Measurements from ENCODE around the gene TBCEL. TPM values are rescaled to one million over a fixed set of nuclear protein-coding genes. Genes with fewer than 3 reads are reported as not detected.

Gene TBCEL
- total RNA-seq, 3 donors from 2014 or later = 6.6 to 7.2 (median 6.7) TPM

GRCh38 chr11:121091492-121092152, 67.7 kb downstream of the TBCEL start:
- Mint-ChIP-seq H3K9me3 (no peaks in the 10 kb centered on the region), H3K36me3 (ENCODE audit: insufficient read depth) (peaks cover 17% of the 10 kb centered on the region), H3K27me3 (ENCODE audit: low read depth) (no peaks in the 10 kb centered on the region), H3K4me1 (ENCODE audit: low read depth) (no peaks in the 10 kb centered on the region), H3K4me3 (no peak overlapping the region)
- DNase-seq = no peak
- ATAC-seq = no peak

- no peak overlapping the region for H3K4me3 Mint-ChIP-seq
- no peaks in the 10 kb centered on the region for H3K4me1 Mint-ChIP-seq (ENCODE audit: low read depth)
- H3K36me3 Mint-ChIP-seq (ENCODE audit: insufficient read depth) = no peaks in the 10 kb centered on the region
- H3K27me3 Mint-ChIP-seq (ENCODE audit: low read depth) = no peaks in the 10 kb centered on the region
- DNase-seq (no peak), ATAC-seq (no peak)
- no peaks in the 10 kb centered on the region for H3K9me3 Mint-ChIP-seq
These were observed 71.7 kb downstream of the TBCEL start for GRCh38 chr11:121095561-121095960.

- ATAC-seq = no peak
- no peak for DNase-seq
These were observed 75.5 kb downstream of the TBCEL start for GRCh38 chr11:121099364-121099763.

GRCh38 chr11:121099885-121100284, 76.0 kb downstream of the TBCEL start:
- no peaks in the 10 kb centered on the region for H3K9me3 Mint-ChIP-seq
- H3K4me1 Mint-ChIP-seq (ENCODE audit: low read depth) = no peaks in the 10 kb centered on the region
- H3K27me3 Mint-ChIP-seq (ENCODE audit: low read depth) = no peaks in the 10 kb centered on the region
- H3K4me3 Mint-ChIP-seq = no peak overlapping the region
- no peak for DNase-seq
- ATAC-seq = no peak
- no peaks in the 10 kb centered on the region for H3K36me3 Mint-ChIP-seq (ENCODE audit: insufficient read depth)

More at GRCh38 chr11:121099364-121099763, 75.5 kb downstream of the TBCEL start:
- H3K4me3 Mint-ChIP-seq = no peak overlapping the region
- no peaks in the 10 kb centered on the region for H3K36me3 Mint-ChIP-seq (ENCODE audit: insufficient read depth)
- no peaks in the 10 kb centered on the region for H3K4me1 Mint-ChIP-seq (ENCODE audit: low read depth)
- H3K27me3 Mint-ChIP-seq (ENCODE audit: low read depth) = no peaks in the 10 kb centered on the region
- no peaks in the 10 kb centered on the region for H3K9me3 Mint-ChIP-seq

GRCh38 chr11:121100943-121101342, 77.0 kb downstream of the TBCEL start, which contains the start of gene TECTA:
TSS of gene TECTA (plus strand) at chr11:121101243. CDS start at chr11:121102666, 1,423 bp downstream.
- no peak for ATAC-seq
- H3K9me3 Mint-ChIP-seq = no peaks in the 10 kb centered on the region
- no peak for DNase-seq
- H3K4me1 Mint-ChIP-seq (ENCODE audit: low read depth) = no peaks in the 10 kb centered on the region
- no peaks in the 10 kb centered on the region for H3K27me3 Mint-ChIP-seq (ENCODE audit: low read depth)
- H3K4me3 Mint-ChIP-seq = no peak within 1 kb of the TSS
- H3K36me3 Mint-ChIP-seq (ENCODE audit: insufficient read depth) = no peaks in the 10 kb centered on the region

- ATAC-seq = no peak
These were observed 80.4 kb downstream of the TBCEL start for GRCh38 chr11:121104312-121104762.

GRCh38 chr11:121105063-121105480, 81.2 kb downstream of the TBCEL start:
- H3K36me3 Mint-ChIP-seq (ENCODE audit: insufficient read depth) = no peaks in the 10 kb centered on the region
- no peaks in the 10 kb centered on the region for H3K9me3 Mint-ChIP-seq
- H3K27me3 Mint-ChIP-seq (ENCODE audit: low read depth) = no peaks in the 10 kb centered on the region
- DNase-seq (no peak), ATAC-seq (no peak)
- no peaks in the 10 kb centered on the region for H3K4me1 Mint-ChIP-seq (ENCODE audit: low read depth)
- no peak overlapping the region for H3K4me3 Mint-ChIP-seq

More at GRCh38 chr11:121104312-121104762, 80.4 kb downstream of the TBCEL start:
- no peaks in the 10 kb centered on the region for H3K27me3 Mint-ChIP-seq (ENCODE audit: low read depth)
- no peaks in the 10 kb centered on the region for H3K36me3 Mint-ChIP-seq (ENCODE audit: insufficient read depth)
- DNase-seq = no peak
- no peaks in the 10 kb centered on the region for H3K4me1 Mint-ChIP-seq (ENCODE audit: low read depth)
- H3K4me3 Mint-ChIP-seq = no peak overlapping the region
- no peaks in the 10 kb centered on the region for H3K9me3 Mint-ChIP-seq

- ATAC-seq = no peak
- Mint-ChIP-seq H3K4me1 (ENCODE audit: low read depth) (no peaks in the 10 kb centered on the region), H3K27me3 (ENCODE audit: low read depth) (peaks cover 2% of the 10 kb centered on the region), H3K4me3 (no peak overlapping the region), H3K9me3 (no peaks in the 10 kb centered on the region), H3K36me3 (ENCODE audit: insufficient read depth) (no peaks in the 10 kb centered on the region)
- DNase-seq = no peak
These were observed 81.7 kb downstream of the TBCEL start for GRCh38 chr11:121105481-121106195.

- DNase-seq = no peak
- Mint-ChIP-seq H3K4me3 (no peak overlapping the region), H3K27me3 (ENCODE audit: low read depth) (peaks cover 9% of the 10 kb centered on the region), H3K36me3 (ENCODE audit: insufficient read depth) (no peaks in the 10 kb centered on the region), H3K4me1 (ENCODE audit: low read depth) (no peaks in the 10 kb centered on the region), H3K9me3 (no peaks in the 10 kb centered on the region)
- no peak for ATAC-seq
These were observed 82.9 kb downstream of the TBCEL start for GRCh38 chr11:121106812-121107211.

GRCh38 chr11:121108413-121108812, 84.5 kb downstream of the TBCEL start:
- no peaks in the 10 kb centered on the region for H3K9me3 Mint-ChIP-seq
- H3K36me3 Mint-ChIP-seq (ENCODE audit: insufficient read depth) = no peaks in the 10 kb centered on the region
- peaks cover 3% of the 10 kb centered on the region for H3K4me1 Mint-ChIP-seq (ENCODE audit: low read depth)
- H3K4me3 Mint-ChIP-seq = no peak overlapping the region
- peaks cover 21% of the 10 kb centered on the region for H3K27me3 Mint-ChIP-seq (ENCODE audit: low read depth)
- DNase-seq (no peak), ATAC-seq (no peak)

- ATAC-seq = no peak
- no peak for DNase-seq
- H3K4me1 Mint-ChIP-seq (ENCODE audit: low read depth) = peaks cover 3% of the 10 kb centered on the region
- H3K9me3 Mint-ChIP-seq = no peaks in the 10 kb centered on the region
- no peak overlapping the region for H3K4me3 Mint-ChIP-seq
- H3K36me3 Mint-ChIP-seq (ENCODE audit: insufficient read depth) = no peaks in the 10 kb centered on the region
- H3K27me3 Mint-ChIP-seq (ENCODE audit: low read depth) = peaks cover 25% of the 10 kb centered on the region
These were observed 85.6 kb downstream of the TBCEL start for GRCh38 chr11:121109471-121109870.

- H3K4me1 Mint-ChIP-seq (ENCODE audit: low read depth) = peaks cover 3% of the 10 kb centered on the region
- no peak for ATAC-seq
- peaks cover 25% of the 10 kb centered on the region for H3K27me3 Mint-ChIP-seq (ENCODE audit: low read depth)
These were observed 86.1 kb downstream of the TBCEL start for GRCh38 chr11:121109916-121110586.

GRCh38 chr11:121110871-121111724, 87.2 kb downstream of the TBCEL start:
- no peak overlapping the region for H3K4me3 Mint-ChIP-seq
- peaks cover 25% of the 10 kb centered on the region for H3K27me3 Mint-ChIP-seq (ENCODE audit: low read depth)
- DNase-seq (no peak), ATAC-seq (no peak)
- no peaks in the 10 kb centered on the region for H3K36me3 Mint-ChIP-seq (ENCODE audit: insufficient read depth)
- peaks cover 3% of the 10 kb centered on the region for H3K4me1 Mint-ChIP-seq (ENCODE audit: low read depth)
- H3K9me3 Mint-ChIP-seq = no peaks in the 10 kb centered on the region

More at GRCh38 chr11:121109916-121110586, 86.1 kb downstream of the TBCEL start:
- no peaks in the 10 kb centered on the region for H3K9me3 Mint-ChIP-seq
- DNase-seq = no peak
- H3K4me3 Mint-ChIP-seq = no peak overlapping the region
- H3K36me3 Mint-ChIP-seq (ENCODE audit: insufficient read depth) = no peaks in the 10 kb centered on the region

All from activated T-cell treated with anti-CD3 and anti-CD28 coated beads, Interleukin-2, amount 50 U/mL, for 4 hours (primary cell).